Lower lobe of right lung (tissue), 2 donors: ENCODE results near the gene DNAH1. TPM values are rescaled to one million over a fixed set of nuclear protein-coding genes. Genes with fewer than 3 reads are reported as not detected.

Experiments used
- ATAC-seq, 2 donors: fragments of 200-7000 bp; cut with Tn5 transposase; one replicate each; pipeline ENCODE4 v1.9.1; 2020 to 2022; ENCODE audit warnings: mild to moderate bottlenecking in 2 of 2, moderate library complexity in 2 of 2
- DNase-seq: peaks from one replicate; pipeline ENCODE4 v3.0.0-alpha.2; 2020
- H3K27ac ChIP-seq: fragments of 200-600 bp; one replicate; pipeline ENCODE4 v1.8.0; 2022
- H3K27me3 ChIP-seq: fragments of 200-600 bp; one replicate; pipeline ENCODE4 v1.8.0; 2022; ENCODE audit warnings: low read depth
- H3K36me3 ChIP-seq: fragments of 200-600 bp; one replicate; pipeline ENCODE4 v1.8.0; 2022; ENCODE audit warnings: mild to moderate bottlenecking
- H3K4me1 ChIP-seq: fragments of 200-600 bp; one replicate; pipeline ENCODE4 v1.8.0; 2022
- H3K4me3 ChIP-seq: fragments of 200-600 bp; one replicate; pipeline ENCODE4 v1.8.0; 2022; ENCODE audit warnings: mild to moderate bottlenecking
- H3K9me3 ChIP-seq: fragments of 200-600 bp; one replicate; pipeline ENCODE4 v1.8.0; 2022
- CTCF ChIP-seq: fragments of 200-600 bp; IDR thresholded peaks from one replicate; pipeline ENCODE4 v1.8.0; 2022; ENCODE audit warnings: antibody characterized with exemption, mild to moderate bottlenecking
- intact Hi-C: fragments of 100-400 bp; cut with DNase I; formaldehyde crosslinking; loops from one replicate; pipeline ENCODE4 v1.11.0; 2022
- total RNA-seq: library from RNA; stranded (reverse); fragmentation: NEBNext Ultra II Directional; extraction: Animal tissue kit (Norgen Biotek cat#: 25700); gene quantifications from one replicate; pipeline ENCODE4 v1.2.1, GENCODE V29; 2021
- donor health status: DM: no; HTN: yes; CAD: no; lungs with severe emphysema.

The DNAH1 gene
- total RNA-seq, 1 donor from 2014 or later, result 16.4 TPM

GRCh38 chr3:52388348-52388821 is 72.3 kb downstream of the DNAH1 start:
- DNase-seq (no peak), ATAC-seq (no peak)
- TF ChIP-seq CTCF, result no peak
- no peaks in the 10 kb centered on the region for H3K27me3 ChIP-seq
- intact Hi-C loops, result no loop called here
- peaks cover 17% of the 10 kb centered on the region for H3K36me3 ChIP-seq
- H3K4me1 ChIP-seq, result no peaks in the 10 kb centered on the region
- no peak overlapping the region for H3K27ac ChIP-seq
- H3K9me3 ChIP-seq, result no peaks in the 10 kb centered on the region
- H3K4me3 ChIP-seq, result no peak overlapping the region

- intact Hi-C loops, result no loop called here
- ATAC-seq, result no peak
- no peaks in the 10 kb centered on the region for H3K9me3 ChIP-seq
- no peak for TF ChIP-seq CTCF
- H3K27me3 ChIP-seq, result no peaks in the 10 kb centered on the region
- peaks cover 23% of the 10 kb centered on the region for H3K36me3 ChIP-seq
- DNase-seq, result no peak
- no peaks in the 10 kb centered on the region for H3K4me1 ChIP-seq
- H3K4me3 ChIP-seq, result no peak overlapping the region
- no peak overlapping the region for H3K27ac ChIP-seq
Observed at GRCh38 chr3:52388933-52389332, 72.8 kb downstream of the DNAH1 start.

- intact Hi-C loops, result no loop called here
- DNase-seq (no peak), ATAC-seq (no peak)
- Histone ChIP-seq H3K4me1 (no peaks in the 10 kb centered on the region), H3K27me3 (no peaks in the 10 kb centered on the region), H3K9me3 (no peaks in the 10 kb centered on the region), H3K36me3 (peaks cover 25% of the 10 kb centered on the region), H3K27ac (no peak overlapping the region), H3K4me3 (no peak overlapping the region)
- TF ChIP-seq CTCF, result no peak
Observed at GRCh38 chr3:52391096-52391495, 75.0 kb downstream of the DNAH1 start.

GRCh38 chr3:52392216-52392930 is 76.3 kb downstream of the DNAH1 start:
- Histone ChIP-seq H3K27ac (no peak overlapping the region), H3K4me1 (no peaks in the 10 kb centered on the region), H3K27me3 (no peaks in the 10 kb centered on the region), H3K4me3 (no peak overlapping the region), H3K36me3 (peaks cover 31% of the 10 kb centered on the region), H3K9me3 (no peaks in the 10 kb centered on the region)
- intact Hi-C loops, result no loop called here
- ATAC-seq, result no peak
- TF ChIP-seq CTCF, result no peak
- DNase-seq, result no peak

- Histone ChIP-seq H3K4me3 (no peak overlapping the region), H3K9me3 (no peaks in the 10 kb centered on the region), H3K27ac (no peak overlapping the region), H3K27me3 (no peaks in the 10 kb centered on the region), H3K4me1 (no peaks in the 10 kb centered on the region), H3K36me3 (peaks cover 37% of the 10 kb centered on the region)
- ATAC-seq (no peak), DNase-seq (peak; percentile 20)
- intact Hi-C loops, result no loop called here
- no peak for TF ChIP-seq CTCF
Observed at GRCh38 chr3:52393131-52393807, 77.2 kb downstream of the DNAH1 start.
